ENCODE results near the gene DISP3. TPM values are rescaled to one million over a fixed set of nuclear protein-coding genes. Genes with fewer than 3 reads are reported as not detected.

The DISP3 gene
- total and polyA plus RNA-seq, 9 donors = 0.08 to 0.36 (median 0.23) TPM; not detected in 5

- Histone ChIP-seq H3K27ac (no peak overlapping the region), H3K9me3 (no peaks in the 10 kb centered on the region), H3K36me3 (no peaks in the 10 kb centered on the region), H3K4me1 (ENCODE audit: insufficient read depth) (no peaks in the 10 kb centered on the region), H3K4me3 (no peak overlapping the region), H3K27me3 (no peaks in the 10 kb centered on the region)
- WGBS, 3 donors = 48 to 55% (median 54%) methylated on average over 11 of the region's 11 CpGs
- TF ChIP-seq EP300 (IDR thresholded peaks at IDR 0.05) (no peak), POLR2A (IDR thresholded peaks at IDR 0.05) (no peak)
- TF ChIP-seq, protein P1, sequence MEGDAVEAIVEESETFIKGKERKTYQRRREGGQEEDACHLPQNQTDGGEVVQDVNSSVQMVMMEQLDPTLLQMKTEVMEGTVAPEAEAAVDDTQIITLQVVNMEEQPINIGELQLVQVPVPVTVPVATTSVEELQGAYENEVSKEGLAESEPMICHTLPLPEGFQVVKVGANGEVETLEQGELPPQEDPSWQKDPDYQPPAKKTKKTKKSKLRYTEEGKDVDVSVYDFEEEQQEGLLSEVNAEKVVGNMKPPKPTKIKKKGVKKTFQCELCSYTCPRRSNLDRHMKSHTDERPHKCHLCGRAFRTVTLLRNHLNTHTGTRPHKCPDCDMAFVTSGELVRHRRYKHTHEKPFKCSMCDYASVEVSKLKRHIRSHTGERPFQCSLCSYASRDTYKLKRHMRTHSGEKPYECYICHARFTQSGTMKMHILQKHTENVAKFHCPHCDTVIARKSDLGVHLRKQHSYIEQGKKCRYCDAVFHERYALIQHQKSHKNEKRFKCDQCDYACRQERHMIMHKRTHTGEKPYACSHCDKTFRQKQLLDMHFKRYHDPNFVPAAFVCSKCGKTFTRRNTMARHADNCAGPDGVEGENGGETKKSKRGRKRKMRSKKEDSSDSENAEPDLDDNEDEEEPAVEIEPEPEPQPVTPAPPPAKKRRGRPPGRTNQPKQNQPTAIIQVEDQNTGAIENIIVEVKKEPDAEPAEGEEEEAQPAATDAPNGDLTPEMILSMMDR (IDR thresholded peaks at IDR 0.05) = no peak
- no peak for DNase-seq
- intact Hi-C loops (cut with DNase I) = no loop called here
Observed at GRCh38 chr1:11441211-11441952, 37.6 kb upstream of the DISP3 start.

DNA sequence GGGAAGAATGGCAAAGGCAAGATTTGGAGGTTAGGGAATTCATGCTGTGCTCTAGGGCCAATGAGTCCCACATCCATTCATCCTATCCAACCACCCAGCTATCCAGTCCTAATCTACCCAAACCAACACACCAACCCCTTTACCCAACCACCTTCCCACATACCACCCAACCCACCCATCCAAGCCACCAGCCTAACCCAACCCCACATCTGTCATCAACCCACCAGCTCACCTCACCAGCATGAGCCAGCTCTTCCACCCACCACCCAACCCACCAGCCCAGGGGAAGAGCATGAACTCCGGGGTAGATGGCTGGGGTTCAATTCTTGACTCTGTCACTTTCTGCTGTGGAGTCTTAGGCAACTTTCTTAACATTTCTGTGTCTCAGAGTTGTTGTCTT lies 35.9 kb upstream of the DISP3 start:
- TF ChIP-seq, protein P1 (IDR thresholded peaks at IDR 0.05) = no peak
- TF ChIP-seq EP300 (IDR thresholded peaks at IDR 0.05) (no peak), POLR2A (IDR thresholded peaks at IDR 0.05) (no peak)
- H3K36me3 ChIP-seq = no peaks in the 10 kb centered on the region
- H3K27me3 ChIP-seq = no peaks in the 10 kb centered on the region
- no peaks in the 10 kb centered on the region for H3K4me1 ChIP-seq (ENCODE audit: insufficient read depth)
- intact Hi-C loops (cut with DNase I) = no loop called here
- no peak overlapping the region for H3K4me3 ChIP-seq
- H3K27ac ChIP-seq = no peak overlapping the region
- H3K9me3 ChIP-seq = no peaks in the 10 kb centered on the region
- DNase-seq = no peak
- WGBS, 3 donors = 81 to 91% (median 86%) methylated on average over 1 of the region's 1 CpG

DNA sequence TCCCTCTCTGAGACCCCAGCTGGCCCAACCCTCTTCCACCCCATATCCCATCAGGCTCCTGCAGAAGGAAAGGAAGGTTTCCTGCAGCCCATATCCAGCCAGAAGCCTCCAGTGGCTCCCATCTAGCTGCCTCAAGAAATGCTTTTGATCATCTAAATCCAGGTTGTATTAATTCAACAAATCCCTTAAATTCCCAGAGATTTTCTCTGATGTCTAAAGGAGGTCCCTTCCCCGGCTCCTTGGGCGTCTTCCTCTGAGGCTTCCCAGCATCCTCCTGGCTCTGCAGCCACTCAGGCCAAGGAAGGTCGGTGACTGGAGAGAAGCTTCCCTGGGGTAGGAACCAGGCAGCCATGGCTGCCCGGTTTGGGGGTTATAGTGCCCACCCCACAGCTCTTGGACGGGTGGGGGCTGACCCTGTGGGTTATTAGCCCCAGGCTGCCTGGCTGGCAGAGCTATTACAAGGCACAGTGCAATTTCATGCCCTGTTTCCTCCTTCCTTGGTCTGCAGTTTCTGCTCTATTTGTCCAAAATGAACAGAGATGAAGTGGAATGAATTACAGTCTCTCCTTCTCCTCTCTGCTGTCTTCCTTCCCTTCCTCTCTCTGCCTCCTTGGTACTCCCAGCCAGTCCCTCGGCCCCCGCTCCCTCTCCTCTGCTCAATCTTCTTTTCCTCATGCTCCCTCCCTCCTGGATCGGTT lies 34.8 kb upstream of the DISP3 start:
- H3K4me3 ChIP-seq = no peak overlapping the region
- DNase-seq = no peak
- H3K27me3 ChIP-seq = no peaks in the 10 kb centered on the region
- 49 to 59% (median 51%) methylated on average over 8 of the region's 8 CpGs for WGBS, 3 donors
- no peaks in the 10 kb centered on the region for H3K36me3 ChIP-seq
- TF ChIP-seq EP300 (IDR thresholded peaks at IDR 0.05) (no peak), POLR2A (IDR thresholded peaks at IDR 0.05) (no peak)
- TF ChIP-seq, protein P1 (IDR thresholded peaks at IDR 0.05) = no peak
- H3K27ac ChIP-seq = no peak overlapping the region
- intact Hi-C loops (cut with DNase I) = no loop called here
- H3K4me1 ChIP-seq (ENCODE audit: insufficient read depth) = no peaks in the 10 kb centered on the region
- no peaks in the 10 kb centered on the region for H3K9me3 ChIP-seq

- TF ChIP-seq, protein P1 (IDR thresholded peaks at IDR 0.05) = no peak
- TF ChIP-seq POLR2A (IDR thresholded peaks at IDR 0.05) (no peak), EP300 (IDR thresholded peaks at IDR 0.05) (no peak)
- Histone ChIP-seq H3K9me3 (no peaks in the 10 kb centered on the region), H3K27ac (no peak overlapping the region), H3K36me3 (no peaks in the 10 kb centered on the region), H3K4me3 (no peak overlapping the region), H3K27me3 (no peaks in the 10 kb centered on the region), H3K4me1 (ENCODE audit: insufficient read depth) (no peaks in the 10 kb centered on the region)
- no peak for DNase-seq
- 73 to 79% (median 75%) methylated on average over 7 of the region's 7 CpGs for WGBS, 3 donors
- intact Hi-C loops (cut with DNase I) = no loop called here
Observed at GRCh38 chr1:11444907-11445306, 34.0 kb upstream of the DISP3 start.

Data from ovary (tissue), 9 donors.